Measurements from ENCODE around the gene SORL1. TPM values are rescaled to one million over a fixed set of nuclear protein-coding genes. Genes with fewer than 3 reads are reported as not detected.
A peak's percentile ranks its signal among the peaks of the same experiment; 100 is the strongest.

Gene SORL1
- polyA plus RNA-seq, 1 donor: 31.0 TPM

DNA sequence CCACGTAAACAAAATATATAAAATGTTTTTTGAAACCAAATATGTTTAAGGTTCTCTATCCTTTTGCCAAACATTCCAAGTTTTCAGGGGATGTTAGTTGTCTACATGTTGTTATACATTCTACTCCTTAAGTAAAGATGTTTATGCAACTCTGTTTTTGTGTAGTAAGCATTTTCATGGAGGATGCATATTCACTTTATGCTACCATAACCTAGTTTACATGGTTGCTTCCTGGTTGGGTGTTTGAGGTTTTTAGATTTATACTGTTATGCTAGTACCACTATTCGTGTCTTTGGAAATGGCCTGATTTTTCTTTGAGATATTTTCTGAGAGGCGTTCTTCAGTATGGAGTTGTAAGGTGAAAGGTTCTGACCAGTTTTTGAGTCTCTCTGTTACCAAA lies 131.7 kb downstream of the SORL1 start:
- H3K4me3 ChIP-seq (ENCODE audit: low read length): no peak overlapping the region
- no peaks in the 10 kb centered on the region for H3K27me3 ChIP-seq (ENCODE audit: control insufficient read depth, insufficient read depth, low read length)
- DNase-seq: no peak
- H3K4me1 ChIP-seq (ENCODE audit: control insufficient read depth, insufficient read depth, low read length): peaks cover 31% of the 10 kb centered on the region
- no peaks in the 10 kb centered on the region for H3K9me3 ChIP-seq (ENCODE audit: control insufficient read depth, low read depth, low read length)
- no peak overlapping the region for H3K27ac ChIP-seq (ENCODE audit: low read length)
- WGBS (ENCODE audit: insufficient coverage, low lambda C conversion rate): 87% methylated on average over 3 of the region's 3 CpGs
- peaks cover 30% of the 10 kb centered on the region for H3K36me3 ChIP-seq (ENCODE audit: control insufficient read depth, insufficient read depth, low read length)

DNA sequence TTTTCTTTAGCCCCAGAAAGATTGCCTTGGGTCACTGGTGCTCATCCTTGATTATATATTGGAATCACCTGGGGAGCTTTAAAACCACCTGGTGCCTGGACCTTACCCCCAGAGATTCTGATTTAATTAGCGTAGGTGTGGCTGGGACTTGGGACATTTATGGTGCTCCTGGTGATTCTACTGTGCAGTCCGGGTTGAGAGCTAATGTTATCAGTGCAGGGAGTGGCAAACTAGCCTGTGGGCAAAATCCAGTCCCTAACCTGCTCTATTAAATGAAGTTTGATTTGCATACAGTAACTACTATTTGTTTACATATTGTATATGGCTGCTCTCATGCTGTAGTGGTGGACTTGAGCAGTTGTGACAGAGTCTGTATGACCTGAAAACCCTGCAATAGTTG lies 134.6 kb downstream of the SORL1 start:
- peak overlapping the region; percentile 89 for H3K27ac ChIP-seq (ENCODE audit: low read length)
- peak; percentile 88 to 94 for DNase-seq
- no CpG with 5 or more reads among the region's 2 CpGs for WGBS (ENCODE audit: insufficient coverage, low lambda C conversion rate)
- peaks cover 51% of the 10 kb centered on the region for H3K36me3 ChIP-seq (ENCODE audit: control insufficient read depth, insufficient read depth, low read length)
- no peak overlapping the region for H3K4me3 ChIP-seq (ENCODE audit: low read length)
- peaks cover 31% of the 10 kb centered on the region for H3K4me1 ChIP-seq (ENCODE audit: control insufficient read depth, insufficient read depth, low read length)
- H3K9me3 ChIP-seq (ENCODE audit: control insufficient read depth, low read depth, low read length): no peaks in the 10 kb centered on the region
- H3K27me3 ChIP-seq (ENCODE audit: control insufficient read depth, insufficient read depth, low read length): no peaks in the 10 kb centered on the region

DNA sequence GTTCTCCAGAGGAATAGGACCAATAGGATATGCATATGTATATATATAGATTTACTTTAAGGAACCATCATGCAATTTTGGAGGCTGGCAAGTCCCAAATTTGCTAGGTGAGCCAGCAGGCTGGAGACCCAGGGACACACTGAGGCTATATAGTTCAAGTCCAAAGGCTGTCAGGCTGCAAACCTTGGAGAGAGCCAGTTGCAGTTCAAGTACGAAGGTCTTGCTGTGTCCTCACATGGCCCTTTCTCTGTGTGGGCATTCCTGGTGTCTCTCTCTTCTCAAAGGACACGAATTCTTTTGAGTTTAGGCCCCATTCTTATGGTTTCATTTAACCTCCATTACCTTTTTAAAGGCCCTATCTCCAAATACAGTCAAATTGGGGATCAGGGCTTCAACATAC lies 135.1 kb downstream of the SORL1 start:
- DNase-seq: peak; percentile 76 to 79
- WGBS (ENCODE audit: insufficient coverage, low lambda C conversion rate): no CpG with 5 or more reads among the region's 2 CpGs
- Histone ChIP-seq H3K27ac (ENCODE audit: low read length) (peak overlapping the region; percentile 89), H3K9me3 (ENCODE audit: control insufficient read depth, low read depth, low read length) (no peaks in the 10 kb centered on the region), H3K4me1 (ENCODE audit: control insufficient read depth, insufficient read depth, low read length) (peaks cover 31% of the 10 kb centered on the region), H3K4me3 (ENCODE audit: low read length) (no peak overlapping the region), H3K27me3 (ENCODE audit: control insufficient read depth, insufficient read depth, low read length) (no peaks in the 10 kb centered on the region), H3K36me3 (ENCODE audit: control insufficient read depth, insufficient read depth, low read length) (peaks cover 53% of the 10 kb centered on the region)

DNA sequence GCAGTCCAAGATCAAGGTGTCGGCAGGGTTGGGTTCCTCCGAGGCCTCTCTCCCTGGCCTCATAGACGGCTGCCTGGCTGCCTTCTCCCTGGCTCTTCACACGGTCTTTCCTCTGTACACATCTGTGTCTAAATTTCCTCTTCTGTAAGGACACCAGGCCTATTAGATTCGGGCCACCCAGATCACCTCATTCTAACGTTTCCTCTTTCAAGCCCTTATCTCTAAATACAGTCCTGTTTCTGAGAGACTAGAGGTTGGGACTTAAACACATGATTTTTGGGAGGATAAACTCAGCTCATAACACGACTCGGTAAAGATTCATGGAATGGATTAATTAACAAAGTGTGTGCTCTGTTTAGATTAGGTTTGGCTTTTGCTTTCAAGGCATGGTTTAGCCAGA lies 136.6 kb downstream of the SORL1 start:
- no peak for DNase-seq
- Histone ChIP-seq H3K4me3 (ENCODE audit: low read length) (no peak overlapping the region), H3K27me3 (ENCODE audit: control insufficient read depth, insufficient read depth, low read length) (no peaks in the 10 kb centered on the region), H3K27ac (ENCODE audit: low read length) (no peak overlapping the region), H3K36me3 (ENCODE audit: control insufficient read depth, insufficient read depth, low read length) (peaks cover 55% of the 10 kb centered on the region), H3K4me1 (ENCODE audit: control insufficient read depth, insufficient read depth, low read length) (peaks cover 31% of the 10 kb centered on the region), H3K9me3 (ENCODE audit: control insufficient read depth, low read depth, low read length) (no peaks in the 10 kb centered on the region)
- WGBS (ENCODE audit: insufficient coverage, low lambda C conversion rate): 80% methylated on average over 2 of the region's 8 CpGs

DNA sequence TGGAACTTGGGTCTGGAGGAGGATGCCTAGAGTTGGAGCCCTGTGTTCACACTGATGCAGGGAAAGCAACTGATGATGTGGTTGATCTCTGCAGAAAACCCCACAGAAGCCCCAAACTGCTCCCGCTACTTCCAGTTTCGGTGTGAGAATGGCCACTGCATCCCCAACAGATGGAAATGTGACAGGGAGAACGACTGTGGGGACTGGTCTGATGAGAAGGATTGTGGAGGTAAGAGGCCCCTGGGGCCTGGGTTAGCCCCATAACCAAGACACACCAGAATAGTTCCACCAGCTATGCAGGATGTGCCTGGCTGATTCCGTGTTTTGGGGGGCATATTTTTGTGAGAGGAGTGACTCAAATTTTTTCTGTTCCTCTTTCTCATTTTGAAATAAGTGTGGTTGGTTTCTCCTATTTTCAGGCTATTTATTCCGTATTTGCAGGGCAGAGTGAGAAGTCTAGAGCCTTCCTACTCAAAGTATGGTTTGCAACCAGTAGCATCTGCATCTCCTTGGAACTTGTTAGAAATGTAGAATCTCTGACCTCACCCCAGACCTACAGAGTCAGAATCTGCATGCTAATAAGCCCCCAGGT lies 137.9 kb downstream of the SORL1 start:
- Histone ChIP-seq H3K4me1 (ENCODE audit: control insufficient read depth, insufficient read depth, low read length) (peaks cover 21% of the 10 kb centered on the region), H3K9me3 (ENCODE audit: control insufficient read depth, low read depth, low read length) (no peaks in the 10 kb centered on the region), H3K36me3 (ENCODE audit: control insufficient read depth, insufficient read depth, low read length) (peaks cover 61% of the 10 kb centered on the region), H3K27me3 (ENCODE audit: control insufficient read depth, insufficient read depth, low read length) (no peaks in the 10 kb centered on the region), H3K27ac (ENCODE audit: low read length) (no peak overlapping the region), H3K4me3 (ENCODE audit: low read length) (no peak overlapping the region)
- no peak for DNase-seq
- 100% methylated on average over 1 of the region's 5 CpGs for WGBS (ENCODE audit: insufficient coverage, low lambda C conversion rate)

DNA sequence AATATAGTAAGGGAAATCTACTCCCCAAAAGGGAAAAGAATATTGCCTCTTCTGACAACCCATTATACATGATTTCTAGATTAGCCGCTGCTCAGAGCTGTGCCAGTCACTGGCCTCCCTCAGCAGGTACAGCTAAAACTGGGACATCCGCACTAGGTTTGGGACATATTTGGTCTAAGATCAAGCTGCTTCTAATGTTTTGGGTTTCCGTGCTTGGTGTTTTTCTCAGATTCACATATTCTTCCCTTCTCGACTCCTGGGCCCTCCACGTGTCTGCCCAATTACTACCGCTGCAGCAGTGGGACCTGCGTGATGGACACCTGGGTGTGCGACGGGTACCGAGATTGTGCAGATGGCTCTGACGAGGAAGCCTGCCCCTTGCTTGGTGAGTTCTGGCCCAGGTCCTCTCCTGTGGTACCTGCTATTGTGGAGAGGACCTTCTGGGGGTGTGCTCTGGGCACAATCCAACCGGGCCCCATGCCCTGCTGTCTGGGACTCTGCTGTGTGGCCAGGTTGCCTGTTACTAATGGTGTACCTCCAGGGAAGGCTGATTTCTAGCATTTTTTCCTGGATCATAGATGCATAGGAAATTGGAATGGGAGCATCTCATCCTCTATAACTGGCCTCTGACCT lies 138.8 kb downstream of the SORL1 start:
- Histone ChIP-seq H3K9me3 (ENCODE audit: control insufficient read depth, low read depth, low read length) (no peaks in the 10 kb centered on the region), H3K4me1 (ENCODE audit: control insufficient read depth, insufficient read depth, low read length) (peaks cover 16% of the 10 kb centered on the region), H3K27me3 (ENCODE audit: control insufficient read depth, insufficient read depth, low read length) (no peaks in the 10 kb centered on the region), H3K36me3 (ENCODE audit: control insufficient read depth, insufficient read depth, low read length) (peaks cover 70% of the 10 kb centered on the region), H3K4me3 (ENCODE audit: low read length) (no peak overlapping the region), H3K27ac (ENCODE audit: low read length) (no peak overlapping the region)
- no CpG with 5 or more reads among the region's 12 CpGs for WGBS (ENCODE audit: insufficient coverage, low lambda C conversion rate)
- DNase-seq: no peak

DNA sequence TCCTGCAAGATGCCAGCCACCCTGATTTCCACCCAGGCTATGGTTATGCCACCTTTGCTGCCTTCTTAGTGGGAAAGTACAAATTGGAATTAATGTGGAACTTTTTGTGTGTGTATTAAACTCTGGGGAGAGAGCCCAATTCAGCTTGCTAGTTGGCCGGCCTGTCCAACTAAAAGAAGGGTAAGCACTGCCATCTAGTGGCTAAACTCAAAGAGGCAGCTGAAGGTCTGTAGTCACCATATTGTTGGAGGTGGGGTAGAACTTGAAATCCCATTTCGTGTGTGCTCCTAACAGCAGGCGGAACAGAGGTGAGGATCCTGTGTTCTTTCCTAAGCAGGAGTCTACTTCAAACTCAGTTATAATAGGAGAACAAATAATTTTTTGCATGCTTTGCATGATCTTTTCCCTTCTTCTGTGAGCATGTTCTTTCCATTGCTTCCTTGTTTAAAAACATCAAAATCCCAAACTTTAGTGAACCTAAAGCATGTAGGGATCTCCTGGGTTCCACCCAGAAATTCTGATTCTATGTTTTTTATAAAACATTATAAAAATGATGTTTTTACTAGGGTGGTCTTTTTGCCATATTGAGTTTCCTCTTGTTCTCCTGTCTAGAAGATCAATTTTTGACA lies 139.4 kb downstream of the SORL1 start:
- WGBS (ENCODE audit: insufficient coverage, low lambda C conversion rate): no CpG with 5 or more reads among the region's 3 CpGs
- H3K4me3 ChIP-seq (ENCODE audit: low read length): no peak overlapping the region
- peak; percentile 55 to 61 for DNase-seq
- H3K4me1 ChIP-seq (ENCODE audit: control insufficient read depth, insufficient read depth, low read length): peaks cover 10% of the 10 kb centered on the region
- H3K9me3 ChIP-seq (ENCODE audit: control insufficient read depth, low read depth, low read length): no peaks in the 10 kb centered on the region
- no peak overlapping the region for H3K27ac ChIP-seq (ENCODE audit: low read length)
- peaks cover 76% of the 10 kb centered on the region for H3K36me3 ChIP-seq (ENCODE audit: control insufficient read depth, insufficient read depth, low read length)
- H3K27me3 ChIP-seq (ENCODE audit: control insufficient read depth, insufficient read depth, low read length): no peaks in the 10 kb centered on the region

DNA sequence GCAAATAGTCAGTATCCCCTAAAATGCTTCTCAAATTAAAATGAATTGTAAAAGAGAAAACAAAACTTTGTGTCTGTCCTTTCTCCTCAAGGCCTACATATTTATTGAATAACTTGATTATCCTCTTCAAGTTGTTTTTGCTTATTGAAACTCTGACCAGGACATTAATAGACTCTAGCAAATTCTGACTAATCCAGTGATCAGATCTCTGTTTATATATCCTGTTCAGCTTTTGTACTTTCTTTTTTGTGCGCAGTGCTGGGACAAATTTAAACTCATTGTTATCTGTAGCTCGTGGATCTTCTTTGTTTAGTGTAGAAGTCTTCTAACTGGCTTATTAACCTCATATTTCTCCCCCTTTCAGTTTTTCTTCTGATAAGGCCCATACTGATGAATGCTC lies 140.6 kb downstream of the SORL1 start:
- H3K4me3 ChIP-seq (ENCODE audit: low read length): no peak overlapping the region
- WGBS (ENCODE audit: insufficient coverage, low lambda C conversion rate): no CpG with 5 or more reads among the region's 2 CpGs
- no peaks in the 10 kb centered on the region for H3K27me3 ChIP-seq (ENCODE audit: control insufficient read depth, insufficient read depth, low read length)
- H3K27ac ChIP-seq (ENCODE audit: low read length): no peak overlapping the region
- no peaks in the 10 kb centered on the region for H3K9me3 ChIP-seq (ENCODE audit: control insufficient read depth, low read depth, low read length)
- H3K36me3 ChIP-seq (ENCODE audit: control insufficient read depth, insufficient read depth, low read length): peaks cover 85% of the 10 kb centered on the region
- DNase-seq: no peak
- H3K4me1 ChIP-seq (ENCODE audit: control insufficient read depth, insufficient read depth, low read length): peaks cover 3% of the 10 kb centered on the region

DNA sequence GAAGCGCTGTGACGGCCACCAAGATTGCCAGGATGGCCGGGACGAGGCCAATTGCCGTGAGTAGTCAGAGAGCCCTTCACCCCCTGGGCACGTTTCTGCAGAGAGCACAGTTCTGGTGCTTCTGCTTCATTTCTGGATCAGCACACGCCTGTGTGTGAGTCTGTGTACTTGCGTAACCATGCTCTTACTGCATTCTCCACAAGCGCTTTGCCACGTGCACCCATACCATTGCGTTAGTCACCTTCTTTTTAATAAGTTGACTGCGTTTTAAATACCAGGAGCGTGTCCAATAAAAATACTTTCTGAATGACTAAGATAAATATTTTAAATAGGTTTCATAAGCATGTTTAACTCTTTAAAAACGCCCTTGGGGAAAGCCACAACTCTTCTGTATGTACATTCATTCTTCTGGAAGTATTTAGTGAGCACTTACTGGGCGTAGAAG lies 143.6 kb downstream of the SORL1 start:
- DNase-seq: no peak
- H3K9me3 ChIP-seq (ENCODE audit: control insufficient read depth, low read depth, low read length): no peaks in the 10 kb centered on the region
- WGBS (ENCODE audit: insufficient coverage, low lambda C conversion rate): 80% methylated on average over 1 of the region's 15 CpGs

DNA sequence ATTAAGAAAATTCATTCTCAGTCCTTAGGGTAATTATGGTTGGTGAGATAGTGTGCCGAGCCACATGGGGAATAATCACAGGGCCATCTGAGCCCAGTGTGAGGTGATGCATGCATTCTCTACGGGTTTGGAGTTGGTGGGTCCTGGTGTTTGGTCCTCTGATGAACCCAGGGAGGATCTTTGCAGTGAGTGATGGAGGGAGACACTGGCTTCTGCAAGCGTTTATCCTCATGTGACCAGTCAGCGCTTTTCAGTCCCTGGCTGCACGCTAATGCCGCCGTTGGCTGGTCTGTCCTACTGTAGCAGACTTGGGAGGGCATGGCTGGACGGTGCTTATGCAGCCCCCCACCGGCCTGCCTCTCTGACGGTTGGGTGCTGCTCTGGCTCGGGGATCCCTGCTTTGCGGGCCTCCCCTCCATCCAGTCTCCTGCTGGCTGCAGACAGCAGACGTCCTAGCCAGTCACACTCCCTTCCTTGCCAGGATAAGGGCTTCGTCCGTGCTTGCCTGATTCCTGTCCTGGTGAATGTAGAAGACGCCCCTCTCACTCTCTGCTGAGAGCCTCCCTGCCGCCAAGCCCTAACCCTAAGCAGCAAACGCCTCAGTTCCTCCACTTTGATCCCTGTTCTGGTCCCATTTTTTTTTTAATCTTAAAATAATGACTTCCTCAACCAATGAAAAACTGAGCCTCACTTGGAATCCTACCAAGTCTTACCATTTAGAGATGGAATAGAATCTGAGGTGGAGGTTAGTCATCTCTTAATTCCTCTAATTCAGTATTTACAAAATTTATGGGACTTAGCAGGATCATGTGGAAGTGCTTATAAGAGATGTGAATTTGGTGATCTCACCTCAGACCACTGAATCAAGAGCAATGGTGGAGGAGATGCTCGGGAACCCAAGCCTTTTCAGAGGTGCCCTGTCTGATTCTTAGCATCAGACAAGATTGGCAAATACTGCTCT lies 144.4 kb downstream of the SORL1 start:
- H3K27ac ChIP-seq (ENCODE audit: low read length): no peak overlapping the region
- H3K9me3 ChIP-seq (ENCODE audit: control insufficient read depth, low read depth, low read length): no peaks in the 10 kb centered on the region
- peaks cover 57% of the 10 kb centered on the region for H3K36me3 ChIP-seq (ENCODE audit: control insufficient read depth, insufficient read depth, low read length)
- no CpG with 5 or more reads among the region's 19 CpGs for WGBS (ENCODE audit: insufficient coverage, low lambda C conversion rate)
- no peaks in the 10 kb centered on the region for H3K4me1 ChIP-seq (ENCODE audit: control insufficient read depth, insufficient read depth, low read length)
- no peak for DNase-seq
- H3K4me3 ChIP-seq (ENCODE audit: low read length): no peak overlapping the region
- no peaks in the 10 kb centered on the region for H3K27me3 ChIP-seq (ENCODE audit: control insufficient read depth, insufficient read depth, low read length)

More for the DNA sequence above, 143.6 kb downstream of the SORL1 start:
- Histone ChIP-seq H3K27ac (ENCODE audit: low read length) (no peak overlapping the region), H3K4me3 (ENCODE audit: low read length) (no peak overlapping the region), H3K36me3 (ENCODE audit: control insufficient read depth, insufficient read depth, low read length) (peaks cover 63% of the 10 kb centered on the region), H3K4me1 (ENCODE audit: control insufficient read depth, insufficient read depth, low read length) (no peaks in the 10 kb centered on the region), H3K27me3 (ENCODE audit: control insufficient read depth, insufficient read depth, low read length) (no peaks in the 10 kb centered on the region)

Data from large intestine (tissue), 3 donors.